Activated T-cell treated with anti-CD3 and anti-CD28 coated beads, Interleukin-2, amount 50 U/mL, for 24 hours (primary cell): ENCODE data around the gene TRIM59.

Source experiments
- DNase-seq: peaks from one replicate; pipeline ENCODE4 v3.0.0-alpha.2; 2020
- H3K27ac Mint-ChIP-seq: 2 replicates; pipeline ENCODE4 v1.8.0; 2020; ENCODE audit warnings: mild to moderate bottlenecking, mixed read lengths
- H3K27me3 Mint-ChIP-seq: 2 replicates; pipeline ENCODE4 v1.8.0; 2020; ENCODE audit warnings: mixed read lengths
- H3K36me3 Mint-ChIP-seq: 2 replicates; pipeline ENCODE4 v1.8.0; 2020; ENCODE audit warnings: low read depth, mixed read lengths
- H3K4me1 Mint-ChIP-seq: 2 replicates; pipeline ENCODE4 v1.8.0; 2020; ENCODE audit warnings: low read depth, mixed read lengths
- H3K4me3 Mint-ChIP-seq: 2 replicates; pipeline ENCODE4 v1.8.0; 2020; ENCODE audit warnings: mild to moderate bottlenecking, moderate library complexity, mixed read lengths
- H3K9me3 Mint-ChIP-seq: 2 replicates; pipeline ENCODE4 v1.8.0; 2020; ENCODE audit warnings: mixed read lengths

TRIM59 gene

DNA sequence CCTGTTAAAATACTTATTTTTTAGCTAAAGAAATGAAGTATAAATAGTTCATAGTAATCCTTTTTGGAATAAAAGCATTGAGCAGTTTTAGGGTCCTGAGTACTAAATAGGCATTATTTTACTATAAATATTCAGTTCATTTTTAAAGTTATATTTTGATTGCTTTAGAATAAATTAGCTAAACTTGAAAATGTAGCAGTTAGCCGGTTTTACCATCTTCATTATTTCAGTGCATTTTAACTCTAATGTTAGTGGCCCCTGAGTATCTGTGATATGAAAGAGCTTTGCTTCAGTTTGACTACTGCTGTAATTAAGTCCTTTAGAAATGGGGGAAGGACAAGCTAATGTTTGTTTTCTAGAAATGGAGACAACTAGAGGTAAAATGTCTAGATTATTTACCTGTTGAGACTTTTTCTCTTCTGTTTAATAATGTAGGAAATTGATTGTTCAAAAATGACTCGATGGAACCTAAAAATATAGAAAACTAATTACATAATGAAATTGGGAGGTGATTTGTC lies 46.5 kb downstream of the TRIM59 start:
- Mint-ChIP-seq H3K27me3 (peaks cover 11% of the 10 kb centered on the region), H3K27ac (no peak overlapping the region), H3K36me3 (peaks cover 92% of the 10 kb centered on the region), H3K4me3 (peak overlapping the region; percentile 97), H3K9me3 (no peaks in the 10 kb centered on the region), H3K4me1 (peaks cover 42% of the 10 kb centered on the region)
- no peak for DNase-seq

- H3K9me3 Mint-ChIP-seq, result no peaks in the 10 kb centered on the region
- H3K4me3 Mint-ChIP-seq, result peak overlapping the region; percentile 97
- H3K36me3 Mint-ChIP-seq, result peaks cover 87% of the 10 kb centered on the region
- peaks cover 11% of the 10 kb centered on the region for H3K27me3 Mint-ChIP-seq
- peak overlapping the region; percentile 35 for H3K27ac Mint-ChIP-seq
- peaks cover 46% of the 10 kb centered on the region for H3K4me1 Mint-ChIP-seq
- DNase-seq, result no peak
Measured at GRCh38 chr3:160402221-160403027, 47.2 kb downstream of the TRIM59 start.

DNA sequence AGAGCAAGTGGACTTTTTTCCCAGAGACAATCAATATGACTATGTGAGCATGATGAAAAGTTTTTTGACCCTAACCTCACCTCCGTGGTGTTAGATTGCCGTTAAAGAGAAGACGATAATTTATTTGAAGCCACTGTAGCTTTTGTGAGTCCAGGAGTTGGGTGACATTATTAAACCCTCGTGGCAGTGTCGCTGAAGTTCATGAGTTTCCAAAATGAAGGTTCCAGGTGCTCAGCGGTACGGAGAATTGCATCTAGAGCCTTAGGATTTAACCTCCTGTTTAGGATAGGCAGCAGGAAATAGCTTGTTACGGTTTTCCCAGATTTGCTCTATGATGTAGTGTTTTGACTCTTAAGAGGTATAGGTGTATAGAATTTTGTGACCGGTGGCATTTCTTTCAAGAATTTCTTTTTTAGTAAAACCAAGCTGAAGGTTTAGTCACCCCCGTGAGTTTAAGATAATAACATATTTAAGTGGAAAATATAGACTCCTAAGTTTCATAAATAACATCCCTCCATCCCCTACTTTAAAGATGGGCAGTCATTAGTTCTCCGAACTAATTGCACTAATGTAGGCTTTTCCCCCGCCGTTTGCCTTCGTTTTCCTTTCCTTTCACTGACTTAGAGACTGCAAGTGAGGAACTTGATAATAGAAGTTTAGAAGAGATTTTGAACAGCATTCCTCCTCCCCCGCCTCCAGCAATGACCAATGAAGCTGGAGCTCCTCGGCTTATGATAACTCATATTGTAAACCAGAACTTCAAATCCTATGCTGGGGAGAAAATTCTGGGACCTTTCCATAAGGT lies 48.1 kb downstream of the TRIM59 start:
- peaks cover 80% of the 10 kb centered on the region for H3K36me3 Mint-ChIP-seq
- DNase-seq, result no peak
- H3K4me3 Mint-ChIP-seq, result peak overlapping the region; percentile 97
- H3K27ac Mint-ChIP-seq, result peak overlapping the region; percentile 88
- H3K27me3 Mint-ChIP-seq, result peaks cover 11% of the 10 kb centered on the region
- H3K4me1 Mint-ChIP-seq, result peaks cover 49% of the 10 kb centered on the region
- no peaks in the 10 kb centered on the region for H3K9me3 Mint-ChIP-seq

- peak; percentile 50 for DNase-seq
- H3K4me1 Mint-ChIP-seq, result peaks cover 51% of the 10 kb centered on the region
- H3K9me3 Mint-ChIP-seq, result no peaks in the 10 kb centered on the region
- H3K27me3 Mint-ChIP-seq, result peaks cover 11% of the 10 kb centered on the region
- peaks cover 72% of the 10 kb centered on the region for H3K36me3 Mint-ChIP-seq
- peak overlapping the region; percentile 97 for H3K4me3 Mint-ChIP-seq
- H3K27ac Mint-ChIP-seq, result peak overlapping the region; percentile 99
Measured at GRCh38 chr3:160400702-160401150, 48.9 kb downstream of the TRIM59 start.

DNA sequence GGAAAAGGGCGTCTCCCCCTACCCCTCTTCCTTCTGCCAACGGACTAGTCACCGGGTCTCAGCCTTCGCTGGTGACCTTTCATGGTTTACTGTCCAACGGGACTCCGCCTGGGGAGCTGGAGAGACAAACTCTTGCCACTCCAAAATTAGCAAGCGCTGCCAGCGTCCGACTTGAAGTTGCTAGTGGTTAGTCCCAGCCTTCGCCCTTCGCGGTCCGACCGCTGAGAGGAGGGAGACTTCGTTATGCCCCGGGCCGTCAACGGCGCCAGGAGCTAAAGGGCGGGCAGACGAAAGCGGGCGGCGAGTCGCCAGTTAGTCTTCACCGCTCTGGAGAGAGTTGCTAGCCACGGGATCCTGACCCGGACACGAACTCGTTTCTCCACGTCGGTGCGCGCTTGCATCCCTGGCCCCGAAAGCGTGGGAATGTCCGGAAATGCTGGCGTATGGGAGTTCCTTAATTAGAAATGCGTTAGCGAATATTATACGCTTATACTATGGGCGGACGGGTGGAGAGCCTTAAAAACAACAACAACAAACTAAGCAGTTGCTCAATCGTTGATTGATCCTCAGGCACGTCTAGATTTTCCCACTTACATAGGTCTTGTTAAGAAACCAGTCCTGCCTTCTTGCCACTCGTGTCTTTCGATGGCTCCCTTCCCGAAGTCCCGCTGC lies 49.4 kb downstream of the TRIM59 start:
- Mint-ChIP-seq H3K4me3 (peak overlapping the region; percentile 97), H3K27me3 (peaks cover 11% of the 10 kb centered on the region), H3K27ac (peak overlapping the region; percentile 99), H3K36me3 (peaks cover 67% of the 10 kb centered on the region), H3K4me1 (peaks cover 51% of the 10 kb centered on the region), H3K9me3 (no peaks in the 10 kb centered on the region)
- no peak for DNase-seq

DNA sequence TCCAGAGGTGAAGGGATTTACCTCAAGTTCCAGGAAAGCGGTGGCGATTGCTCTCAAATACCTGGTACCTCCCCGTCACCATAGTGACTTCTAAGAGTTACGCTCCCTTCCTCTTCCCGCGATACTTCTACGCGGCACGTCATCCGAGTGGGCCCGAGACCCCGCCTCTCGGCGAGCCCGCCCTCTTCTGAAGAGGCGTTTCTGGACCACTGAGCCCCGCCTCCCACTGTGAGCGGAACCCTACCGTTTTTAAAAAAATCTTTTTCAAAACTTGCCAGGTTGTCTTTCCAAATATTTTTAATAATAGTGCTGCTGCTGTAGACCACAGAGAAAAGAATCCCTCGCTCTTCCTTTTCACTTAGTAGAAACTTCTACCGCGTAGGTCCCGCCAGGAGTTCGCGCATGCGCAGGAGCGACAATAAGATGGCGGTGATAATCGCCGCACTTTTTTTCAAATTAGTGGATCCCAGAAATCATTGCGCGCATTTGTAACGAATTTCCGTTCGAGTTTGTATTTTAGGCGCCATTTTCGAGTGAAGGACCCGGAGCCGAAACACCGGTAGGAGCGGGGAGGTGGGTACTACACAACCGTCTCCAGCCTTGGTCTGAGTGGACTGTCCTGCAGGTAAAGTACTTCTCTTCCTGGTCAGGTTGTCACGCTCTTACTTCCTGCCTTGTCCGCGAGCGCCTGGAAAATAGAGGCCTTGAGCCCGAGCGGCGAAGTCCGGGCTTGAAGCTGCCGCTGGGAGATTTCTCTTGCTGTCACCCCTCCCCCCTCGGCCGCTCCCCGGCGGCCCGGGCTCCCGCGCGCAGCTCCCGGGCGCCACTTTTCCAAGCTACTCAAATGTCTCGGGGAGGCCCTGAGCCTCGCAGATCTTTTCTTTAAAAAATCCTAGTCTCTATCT lies 50.2 kb downstream of the TRIM59 start, which contains the start of the genes IFT80 and SMC4:
IFT80 (minus strand) TSS at position 101 of the 905 bp plus-strand sequence. CDS start 14,625 bp downstream, outside the sequence.
SMC4 (plus strand) TSS at position 526 of the 905 bp plus-strand sequence. CDS start 1,177 bp downstream, outside the sequence.
- no peaks in the 10 kb centered on the region for H3K9me3 Mint-ChIP-seq
- peak within 1 kb of the TSS; percentile 97 for H3K4me3 Mint-ChIP-seq
- DNase-seq, result peak; percentile 96
- H3K27me3 Mint-ChIP-seq, result peaks cover 11% of the 10 kb centered on the region
- peak within 1 kb of the TSS; percentile 99 for H3K27ac Mint-ChIP-seq
- peaks cover 60% of the 10 kb centered on the region for H3K36me3 Mint-ChIP-seq
- peaks cover 48% of the 10 kb centered on the region for H3K4me1 Mint-ChIP-seq

DNA sequence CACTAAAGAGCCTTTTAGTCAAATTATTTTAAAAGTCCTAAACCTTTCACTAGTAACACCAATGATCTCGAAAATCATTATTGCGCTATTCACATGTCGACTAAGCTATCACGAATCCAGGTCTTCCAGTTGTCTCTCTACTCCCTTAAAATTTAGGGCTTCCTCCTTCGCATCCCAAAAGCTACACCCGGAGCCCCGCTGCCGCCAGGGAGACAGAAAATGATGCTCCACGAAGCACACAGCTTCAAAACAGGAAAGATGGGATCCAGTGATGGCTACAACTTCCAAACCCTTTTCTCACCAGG lies 50.8 kb downstream of the TRIM59 start:
- Mint-ChIP-seq H3K9me3 (no peaks in the 10 kb centered on the region), H3K4me3 (peak overlapping the region; percentile 97), H3K27me3 (peaks cover 11% of the 10 kb centered on the region), H3K27ac (peak overlapping the region; percentile 99), H3K36me3 (peaks cover 54% of the 10 kb centered on the region), H3K4me1 (peaks cover 43% of the 10 kb centered on the region)
- DNase-seq, result no peak

DNA sequence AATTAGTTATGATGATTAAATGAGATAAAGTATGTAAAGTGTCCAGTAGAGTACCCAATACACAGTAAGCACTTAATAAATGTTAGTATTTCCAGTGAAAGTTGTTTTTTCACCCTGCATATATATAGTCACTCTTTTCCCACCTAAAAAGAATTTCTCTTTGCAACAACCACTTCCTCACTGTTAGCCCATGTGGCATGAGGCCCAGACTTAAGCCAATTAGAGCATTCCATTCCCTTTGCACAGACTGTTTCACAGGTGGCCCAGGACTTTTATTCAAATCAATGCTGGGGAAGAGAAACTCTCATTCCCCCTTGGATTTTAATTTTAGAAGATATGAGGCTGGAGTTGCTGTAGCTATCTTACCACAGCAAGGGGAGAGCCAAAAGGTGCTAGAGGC lies 54.3 kb downstream of the TRIM59 start:
- no peak for DNase-seq
- H3K4me1 Mint-ChIP-seq, result peaks cover 21% of the 10 kb centered on the region
- H3K27ac Mint-ChIP-seq, result no peak overlapping the region
- no peaks in the 10 kb centered on the region for H3K9me3 Mint-ChIP-seq
- peaks cover 24% of the 10 kb centered on the region for H3K36me3 Mint-ChIP-seq
- no peaks in the 10 kb centered on the region for H3K27me3 Mint-ChIP-seq
- no peak overlapping the region for H3K4me3 Mint-ChIP-seq

DNA sequence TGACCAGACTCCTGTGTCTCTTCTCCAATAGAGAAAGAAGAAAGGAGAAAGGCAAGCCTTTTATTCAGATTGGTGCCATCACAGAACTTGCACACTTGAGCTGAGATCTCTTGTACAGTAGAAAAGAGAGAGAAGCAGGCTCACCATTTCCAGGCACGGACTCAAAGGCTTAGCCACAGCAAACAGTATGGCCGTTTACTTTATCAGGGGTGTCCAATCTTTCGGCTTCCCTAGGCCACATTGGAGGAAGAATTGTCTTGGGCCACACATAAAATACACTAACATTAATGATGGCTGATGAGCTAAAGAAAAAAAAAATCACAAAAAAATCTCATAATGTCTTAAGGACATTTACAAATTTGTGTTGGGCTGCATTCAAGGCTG lies 55.6 kb downstream of the TRIM59 start:
- DNase-seq, result no peak
- Mint-ChIP-seq H3K9me3 (no peaks in the 10 kb centered on the region), H3K4me1 (peaks cover 21% of the 10 kb centered on the region), H3K4me3 (no peak overlapping the region), H3K27me3 (no peaks in the 10 kb centered on the region), H3K27ac (no peak overlapping the region), H3K36me3 (peaks cover 11% of the 10 kb centered on the region)

DNA sequence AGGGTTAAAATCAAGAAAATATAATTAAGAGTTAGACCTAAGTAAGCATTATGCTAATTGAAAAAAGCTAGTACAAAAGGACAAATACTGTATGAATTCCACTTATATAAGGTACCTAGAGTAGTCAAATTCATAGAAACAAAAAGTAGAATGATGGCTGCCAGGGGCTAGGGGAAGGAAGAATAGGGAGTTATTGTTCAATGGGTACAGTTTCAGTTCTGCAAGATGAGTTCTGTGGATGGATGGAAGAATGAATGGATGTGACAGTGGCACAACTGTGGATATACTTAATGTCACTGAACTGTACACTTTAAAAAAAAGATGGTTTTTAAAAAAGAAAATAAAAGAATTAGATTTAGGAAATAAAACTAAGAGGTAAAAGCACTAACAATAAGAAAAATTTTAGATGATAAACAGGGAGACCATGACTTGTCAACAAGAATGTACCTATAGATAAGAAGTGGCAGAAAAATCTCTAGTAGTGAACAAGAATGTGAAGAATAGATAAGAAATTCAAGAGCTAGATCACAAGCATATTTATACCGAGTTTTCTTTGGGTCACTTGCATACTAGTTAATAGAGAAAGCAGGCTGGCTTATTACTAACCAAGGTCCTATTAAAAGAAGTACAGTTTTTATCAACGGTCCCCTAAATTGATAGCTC lies 56.1 kb downstream of the TRIM59 start:
- H3K27ac Mint-ChIP-seq, result no peak overlapping the region

DNA sequence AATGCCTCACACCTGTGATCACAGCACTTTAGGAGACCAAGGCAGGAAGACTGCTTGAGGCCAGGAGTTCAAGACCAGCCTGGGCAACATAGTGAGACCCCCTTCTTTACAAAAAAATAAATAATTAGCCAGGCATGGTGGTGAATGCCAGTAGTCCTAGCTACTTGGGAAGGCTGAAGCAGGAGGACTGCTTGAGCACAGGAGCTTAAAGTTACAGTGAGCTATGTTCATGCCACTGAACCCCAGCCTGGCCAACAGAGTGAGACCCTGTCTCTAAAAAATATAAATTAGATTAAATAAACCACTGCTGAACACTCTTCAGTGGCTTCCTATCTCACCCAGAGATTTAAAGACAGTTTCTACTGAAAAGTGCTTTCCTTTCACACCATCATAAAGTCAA lies 56.8 kb downstream of the TRIM59 start:
- Mint-ChIP-seq H3K9me3 (no peaks in the 10 kb centered on the region), H3K4me1 (peaks cover 12% of the 10 kb centered on the region), H3K27me3 (no peaks in the 10 kb centered on the region), H3K36me3 (peaks cover 3% of the 10 kb centered on the region), H3K4me3 (no peak overlapping the region), H3K27ac (no peak overlapping the region)
- no peak for DNase-seq

More for the DNA sequence above, 56.1 kb downstream of the TRIM59 start:
- no peaks in the 10 kb centered on the region for H3K9me3 Mint-ChIP-seq
- H3K4me3 Mint-ChIP-seq, result no peak overlapping the region
- no peaks in the 10 kb centered on the region for H3K27me3 Mint-ChIP-seq
- peaks cover 19% of the 10 kb centered on the region for H3K4me1 Mint-ChIP-seq
- DNase-seq, result no peak
- H3K36me3 Mint-ChIP-seq, result peaks cover 6% of the 10 kb centered on the region

DNA sequence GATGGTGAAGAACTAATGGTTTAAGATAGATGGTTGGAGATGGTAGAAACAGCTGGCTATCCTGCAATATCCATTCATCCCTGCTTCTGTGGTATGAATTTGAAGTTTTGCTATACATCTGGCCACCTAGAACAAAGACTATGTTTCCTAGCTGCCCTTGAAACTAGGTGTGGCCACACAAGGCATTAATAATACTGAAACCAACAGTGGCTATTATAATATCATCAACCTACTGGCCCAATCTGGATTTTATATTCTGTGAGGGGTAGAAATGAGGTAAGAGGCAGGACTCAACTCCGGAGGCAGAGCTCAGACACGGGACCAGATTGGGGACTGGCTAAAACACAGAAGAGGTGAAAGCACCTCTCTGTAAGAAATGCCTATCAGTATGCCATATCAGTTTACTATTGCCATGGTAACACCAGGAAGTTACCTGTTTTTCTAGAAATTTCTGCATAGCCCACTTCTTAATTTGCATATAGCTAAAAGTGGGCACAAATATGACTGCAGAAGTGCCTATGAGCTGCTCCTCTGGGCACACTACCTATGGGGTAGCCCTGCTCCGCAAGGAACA lies 58.9 kb downstream of the TRIM59 start:
- DNase-seq, result no peak
- Mint-ChIP-seq H3K36me3 (peaks cover 3% of the 10 kb centered on the region), H3K27me3 (no peaks in the 10 kb centered on the region), H3K9me3 (no peaks in the 10 kb centered on the region), H3K4me1 (peaks cover 8% of the 10 kb centered on the region), H3K4me3 (no peak overlapping the region), H3K27ac (no peak overlapping the region)
